Peyer's patch (tissue), 4 donors: ENCODE data around the gene NLGN1. TPM values are rescaled to one million over a fixed set of nuclear protein-coding genes. Genes with fewer than 3 reads are reported as not detected.
A peak's percentile ranks its signal among the peaks of the same experiment; 100 is the strongest.

Experiments used
- DNase-seq, 3 donors: peaks; one replicate each; pipeline ENCODE4 v3.0.0-alpha.2; 2017 to 2019
- H3K27ac ChIP-seq, 4 donors: fragments of 200-600 bp; sonication (generic); one replicate each; pipeline ENCODE4 v1.5.1; 2016 to 2019
- H3K27me3 ChIP-seq, 2 donors: fragments of 200-600 bp; sonication (generic); one replicate each; pipeline ENCODE4 v1.5.1; 2019
- H3K36me3 ChIP-seq, 3 donors: fragments of 200-600 bp; sonication (generic); one replicate each; pipeline ENCODE4 v1.5.1; 2016 to 2019
- H3K4me1 ChIP-seq, 4 donors: fragments of 200-600 bp; sonication (generic); one replicate each; pipeline ENCODE4 v1.5.1; 2016 to 2019
- H3K4me3 ChIP-seq, 4 donors: fragments of 200-600 bp; sonication (generic); 1 replicate in 3 of 4; 2 replicates in 1 of 4; pipeline ENCODE4 v1.5.1; 2016 to 2019; ENCODE audit warnings: mild to moderate bottlenecking in 1 of 4
- H3K9me3 ChIP-seq, 4 donors: fragments of 200-600 bp; sonication (generic); one replicate each; pipeline ENCODE4 v1.5.1; 2016 to 2019; ENCODE audit warnings: mild to moderate bottlenecking in 1 of 4
- POLR2A ChIP-seq, 2 donors: fragments of 450-650 bp; IDR thresholded peaks; one replicate each; pipeline ENCODE4 v1.5.1; 2017; ENCODE audit warnings: antibody characterized with exemption in 2 of 2, mild to moderate bottlenecking in 2 of 2, moderate library complexity in 2 of 2
- total RNA-seq, 4 donors: library from RNA; depleted of rRNA; stranded (reverse); fragments of >200 nt; gene quantifications; one replicate each; pipeline ENCODE4 v1.1.0, GENCODE V29; 2016
- TF ChIP-seq, protein P1 (sequence below), 6 experiments: fragments of 450-650 bp in 4 of 6; fragments of 200-600 bp in 2 of 6; sonication (generic) in 1 of 6; IDR thresholded peaks; one replicate each; pipeline ENCODE4 v1.5.1; 2017 to 2019; ENCODE audit warnings: antibody characterized with exemption in 6 of 6, mild to moderate bottlenecking in 3 of 6, moderate library complexity in 1 of 6

The NLGN1 gene
- total RNA-seq, 4 donors from 2014 or later: 0.18 to 3.3 (median 1.3) TPM

DNA sequence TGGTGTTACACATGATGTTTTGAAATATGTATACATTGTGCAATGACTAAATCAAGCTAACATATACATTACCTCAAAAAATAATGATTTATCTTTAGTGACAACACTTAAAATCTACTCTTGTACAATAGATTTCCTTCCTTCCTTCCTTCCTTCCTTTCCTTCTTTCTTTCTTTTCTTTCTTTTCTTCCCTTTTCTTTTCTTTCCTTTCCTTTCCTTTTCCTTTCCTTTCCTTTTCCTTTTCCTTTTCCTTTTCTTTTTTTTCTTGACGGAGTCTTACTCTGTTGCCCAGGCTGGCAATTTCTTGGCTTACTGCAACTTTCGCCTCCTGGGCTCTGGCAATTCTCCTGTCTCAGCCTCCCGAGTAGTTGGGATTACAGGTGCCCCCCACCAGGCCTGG, 170.5 kb downstream of the NLGN1 start:
- Histone ChIP-seq H3K36me3 (no peaks in the 10 kb centered on the region), H3K4me1 (no peaks in the 10 kb centered on the region), H3K9me3 (no peaks in the 10 kb centered on the region), H3K4me3 (no peak overlapping the region), H3K27me3 (no peaks in the 10 kb centered on the region), H3K27ac (no peak overlapping the region)
- TF ChIP-seq POLR2A (IDR thresholded peaks at IDR 0.05): no peak
- TF ChIP-seq, protein P1, sequence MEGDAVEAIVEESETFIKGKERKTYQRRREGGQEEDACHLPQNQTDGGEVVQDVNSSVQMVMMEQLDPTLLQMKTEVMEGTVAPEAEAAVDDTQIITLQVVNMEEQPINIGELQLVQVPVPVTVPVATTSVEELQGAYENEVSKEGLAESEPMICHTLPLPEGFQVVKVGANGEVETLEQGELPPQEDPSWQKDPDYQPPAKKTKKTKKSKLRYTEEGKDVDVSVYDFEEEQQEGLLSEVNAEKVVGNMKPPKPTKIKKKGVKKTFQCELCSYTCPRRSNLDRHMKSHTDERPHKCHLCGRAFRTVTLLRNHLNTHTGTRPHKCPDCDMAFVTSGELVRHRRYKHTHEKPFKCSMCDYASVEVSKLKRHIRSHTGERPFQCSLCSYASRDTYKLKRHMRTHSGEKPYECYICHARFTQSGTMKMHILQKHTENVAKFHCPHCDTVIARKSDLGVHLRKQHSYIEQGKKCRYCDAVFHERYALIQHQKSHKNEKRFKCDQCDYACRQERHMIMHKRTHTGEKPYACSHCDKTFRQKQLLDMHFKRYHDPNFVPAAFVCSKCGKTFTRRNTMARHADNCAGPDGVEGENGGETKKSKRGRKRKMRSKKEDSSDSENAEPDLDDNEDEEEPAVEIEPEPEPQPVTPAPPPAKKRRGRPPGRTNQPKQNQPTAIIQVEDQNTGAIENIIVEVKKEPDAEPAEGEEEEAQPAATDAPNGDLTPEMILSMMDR (IDR thresholded peaks at IDR 0.05): no peak
- DNase-seq: no peak

DNA sequence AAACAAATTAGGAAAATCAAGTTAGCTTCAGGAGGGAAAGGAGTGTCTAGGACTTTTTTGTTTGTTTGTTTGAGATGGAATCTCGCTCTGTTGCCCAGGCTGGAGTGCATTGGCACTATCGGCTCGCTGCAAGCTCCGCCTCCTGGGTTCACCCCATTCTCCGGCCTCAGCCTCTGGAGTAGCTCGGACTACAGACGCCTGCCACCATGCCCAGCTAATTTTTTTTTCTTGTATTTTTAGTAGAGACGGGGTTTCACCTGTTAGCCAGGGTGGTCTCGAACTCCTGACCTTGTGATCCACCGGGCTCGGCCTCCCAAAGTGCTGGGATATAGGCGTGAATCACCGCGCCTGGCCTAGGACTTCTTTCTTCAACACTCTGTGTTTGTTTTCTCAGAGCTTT, 171.1 kb downstream of the NLGN1 start:
- DNase-seq: no peak
- Histone ChIP-seq H3K9me3 (no peaks in the 10 kb centered on the region), H3K36me3 (no peaks in the 10 kb centered on the region), H3K27me3 (no peaks in the 10 kb centered on the region), H3K27ac (no peak overlapping the region), H3K4me1 (no peaks in the 10 kb centered on the region), H3K4me3 (no peak overlapping the region)
- TF ChIP-seq POLR2A (IDR thresholded peaks at IDR 0.05): no peak
- TF ChIP-seq, protein P1 (IDR thresholded peaks at IDR 0.05): no peak

DNA sequence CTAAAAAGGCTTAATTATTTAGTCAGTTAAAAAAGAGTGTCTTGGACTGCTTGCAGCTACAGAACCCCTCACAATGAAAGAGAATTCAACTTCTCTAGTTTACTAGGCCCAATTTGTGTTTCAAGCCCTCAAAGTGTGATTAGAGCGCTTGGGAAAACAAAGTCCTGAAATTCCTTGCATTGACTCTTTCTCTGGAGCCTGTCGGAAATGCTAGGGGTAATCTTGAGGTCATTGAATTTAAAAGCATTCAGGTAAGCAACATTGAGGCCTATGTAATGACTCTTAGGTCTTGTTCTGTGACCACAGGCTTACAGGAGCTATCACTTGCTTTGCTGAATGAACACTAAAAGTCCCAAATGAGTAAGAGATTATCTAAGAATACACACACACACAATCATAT, 186.0 kb downstream of the NLGN1 start:
- no peaks in the 10 kb centered on the region for H3K9me3 ChIP-seq
- no peak overlapping the region for H3K27ac ChIP-seq
- TF ChIP-seq POLR2A (IDR thresholded peaks at IDR 0.05): no peak
- TF ChIP-seq, protein P1 (IDR thresholded peaks at IDR 0.05): no peak
- no peak for DNase-seq
- H3K27me3 ChIP-seq: no peaks in the 10 kb centered on the region
- no peaks in the 10 kb centered on the region for H3K4me1 ChIP-seq
- no peak overlapping the region for H3K4me3 ChIP-seq
- H3K36me3 ChIP-seq: no peaks in the 10 kb centered on the region

DNA sequence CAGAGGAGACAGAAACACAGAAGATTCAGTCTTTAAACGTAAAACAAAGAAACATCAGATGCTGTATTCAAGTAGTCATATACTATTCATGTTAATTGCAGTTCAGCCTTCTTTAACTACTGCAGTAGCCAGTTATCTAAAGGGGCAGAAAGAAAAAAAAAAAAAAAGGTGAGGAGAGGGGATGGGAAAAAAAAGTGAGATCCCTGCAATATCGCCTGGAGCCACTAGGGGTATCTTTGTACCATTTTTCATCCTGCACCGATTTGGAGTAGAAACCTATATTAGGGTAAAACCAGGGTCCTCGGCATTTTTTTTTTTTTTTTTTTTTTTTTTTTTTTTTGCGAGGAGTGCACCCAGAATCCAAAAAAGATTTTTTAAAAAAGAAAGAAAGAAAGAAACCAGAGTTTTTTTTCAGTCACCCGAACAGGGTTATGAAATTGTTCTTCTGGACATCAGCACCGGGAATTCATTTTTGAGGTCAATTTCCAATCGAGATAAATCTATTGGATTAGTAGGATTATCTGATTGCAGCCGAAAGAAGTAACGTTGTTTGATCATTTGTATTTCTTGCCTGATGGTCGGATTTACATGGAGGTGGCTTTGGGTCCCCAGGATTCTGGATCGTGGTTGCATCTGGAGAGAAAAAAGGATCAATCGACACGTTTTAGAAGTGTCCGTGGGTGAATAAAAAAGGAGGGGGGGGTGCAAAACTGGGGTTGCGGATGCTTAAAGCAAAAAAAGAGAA, 186.7 kb downstream of the NLGN1 start:
- no peak for DNase-seq
- no peak overlapping the region for H3K27ac ChIP-seq
- H3K4me3 ChIP-seq: peak overlapping the region in 1 of 4 donors; percentile 31

DNA sequence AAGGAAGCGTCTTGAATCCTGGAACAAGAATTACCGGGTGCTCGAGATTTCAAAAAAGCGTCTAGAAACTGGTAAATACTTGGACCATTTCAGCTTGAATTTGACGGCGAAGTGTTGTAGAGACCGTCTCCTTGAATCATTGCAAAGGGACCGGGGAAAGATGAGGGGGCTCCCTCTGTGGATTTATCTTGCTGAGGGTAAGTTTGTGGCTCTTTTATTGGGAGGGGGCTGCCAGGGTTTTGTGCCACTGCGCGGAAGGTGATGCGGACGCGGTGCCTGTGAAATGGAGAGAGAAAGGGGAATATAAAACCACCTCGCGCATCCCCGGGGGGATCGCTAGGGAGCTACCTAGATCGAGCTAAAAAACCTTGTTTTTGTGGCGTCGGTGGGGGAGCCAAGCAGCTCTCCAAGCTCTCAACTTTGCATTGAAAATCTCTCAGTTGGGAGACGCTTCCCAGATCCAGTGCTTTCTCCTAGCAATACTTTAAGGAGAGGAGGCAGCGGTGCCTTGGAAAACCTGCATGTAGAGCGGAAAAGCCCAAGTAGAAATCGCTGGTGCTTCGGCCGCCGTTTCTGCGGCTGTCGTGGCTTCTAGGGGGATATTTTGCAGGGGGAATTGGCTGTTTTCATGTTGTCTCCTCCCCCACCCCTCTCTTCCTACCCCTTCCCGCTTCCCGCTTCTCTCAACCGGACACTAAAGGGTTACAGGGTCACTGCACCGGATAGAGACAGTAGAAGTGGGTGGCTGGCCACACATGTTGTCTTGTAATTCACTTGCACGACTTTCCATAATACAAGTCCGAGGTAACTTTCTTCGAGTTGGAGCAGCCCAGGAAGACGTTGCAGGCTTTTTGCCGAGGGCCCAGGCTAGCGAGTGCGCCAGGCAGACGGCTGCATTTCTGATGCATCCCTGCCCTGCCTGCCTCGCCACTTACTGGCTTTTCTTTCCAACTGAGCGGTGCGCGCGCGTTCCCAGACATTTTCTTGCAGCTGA, 187.6 kb downstream of the NLGN1 start:
- no peaks in the 10 kb centered on the region for H3K36me3 ChIP-seq
- H3K9me3 ChIP-seq: no peaks in the 10 kb centered on the region
- TF ChIP-seq, protein P1 (IDR thresholded peaks at IDR 0.05): no peak
- no peak for TF ChIP-seq POLR2A (IDR thresholded peaks at IDR 0.05)
- no peak overlapping the region for H3K27ac ChIP-seq
- H3K4me1 ChIP-seq: no peaks in the 10 kb centered on the region
- H3K27me3 ChIP-seq: no peaks in the 10 kb centered on the region
- DNase-seq: peak in 1 of 3 donors; percentile 41
- H3K4me3 ChIP-seq: peak overlapping the region in 3 of 4 donors; percentile 3 to 31 (median 29)

More for the DNA sequence above, 186.7 kb downstream of the NLGN1 start:
- H3K36me3 ChIP-seq: no peaks in the 10 kb centered on the region
- H3K27me3 ChIP-seq: no peaks in the 10 kb centered on the region
- H3K4me1 ChIP-seq: no peaks in the 10 kb centered on the region
- H3K9me3 ChIP-seq: no peaks in the 10 kb centered on the region
- TF ChIP-seq, protein P1 (IDR thresholded peaks at IDR 0.05): peak in 3 of 6 experiments; percentile 24 to 35 (median 25)
- no peak for TF ChIP-seq POLR2A (IDR thresholded peaks at IDR 0.05)
